ENCODE data around the gene RNF146.

DNA sequence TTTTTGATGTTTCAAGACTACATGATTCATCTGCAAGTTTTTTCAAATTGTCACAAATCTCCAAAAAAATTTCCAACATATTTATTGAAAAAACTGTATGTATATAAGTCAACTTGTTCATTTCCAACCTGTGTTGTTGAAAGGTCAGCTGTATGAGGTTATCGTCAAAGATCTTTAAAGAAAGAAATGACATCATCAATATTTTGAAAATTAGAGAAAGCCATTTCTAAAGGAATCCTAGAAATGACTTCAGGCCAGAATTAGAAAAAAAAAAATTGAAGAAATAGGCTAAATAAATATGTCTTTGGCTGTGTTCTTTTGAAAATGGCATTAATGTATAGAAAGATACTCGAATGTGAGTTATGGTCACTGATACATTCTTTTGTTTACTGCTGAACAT is 6.8 kb downstream of the RNF146 start:
- TF ChIP-seq EZH2 (IDR thresholded peaks at IDR 0.05; ENCODE audit: low read depth, unreplicated experiment): no peak
- TF ChIP-seq, protein P1, sequence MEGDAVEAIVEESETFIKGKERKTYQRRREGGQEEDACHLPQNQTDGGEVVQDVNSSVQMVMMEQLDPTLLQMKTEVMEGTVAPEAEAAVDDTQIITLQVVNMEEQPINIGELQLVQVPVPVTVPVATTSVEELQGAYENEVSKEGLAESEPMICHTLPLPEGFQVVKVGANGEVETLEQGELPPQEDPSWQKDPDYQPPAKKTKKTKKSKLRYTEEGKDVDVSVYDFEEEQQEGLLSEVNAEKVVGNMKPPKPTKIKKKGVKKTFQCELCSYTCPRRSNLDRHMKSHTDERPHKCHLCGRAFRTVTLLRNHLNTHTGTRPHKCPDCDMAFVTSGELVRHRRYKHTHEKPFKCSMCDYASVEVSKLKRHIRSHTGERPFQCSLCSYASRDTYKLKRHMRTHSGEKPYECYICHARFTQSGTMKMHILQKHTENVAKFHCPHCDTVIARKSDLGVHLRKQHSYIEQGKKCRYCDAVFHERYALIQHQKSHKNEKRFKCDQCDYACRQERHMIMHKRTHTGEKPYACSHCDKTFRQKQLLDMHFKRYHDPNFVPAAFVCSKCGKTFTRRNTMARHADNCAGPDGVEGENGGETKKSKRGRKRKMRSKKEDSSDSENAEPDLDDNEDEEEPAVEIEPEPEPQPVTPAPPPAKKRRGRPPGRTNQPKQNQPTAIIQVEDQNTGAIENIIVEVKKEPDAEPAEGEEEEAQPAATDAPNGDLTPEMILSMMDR (conservative IDR thresholded peaks at IDR 0.05; ENCODE audit: low read depth in 2 of 2): no peak
- no peak for TF ChIP-seq POLR2AphosphoS5 (IDR thresholded peaks at IDR 0.05; ENCODE audit: low read depth)
- TF ChIP-seq CREB1 (CRISPR knock-in tag; IDR thresholded peaks at IDR 0.05; ENCODE audit: low read depth): no peak
- TF ChIP-seq JUNB (IDR thresholded peaks at IDR 0.05; ENCODE audit: unreplicated experiment): no peak
- no peak for TF ChIP-seq EZH2phosphoT487 (IDR thresholded peaks at IDR 0.05; ENCODE audit: unreplicated experiment)
- no peak for TF ChIP-seq ZNF331 (CRISPR knock-in tag; IDR thresholded peaks at IDR 0.05; ENCODE audit: low read depth)
- TF ChIP-seq, protein P2, sequence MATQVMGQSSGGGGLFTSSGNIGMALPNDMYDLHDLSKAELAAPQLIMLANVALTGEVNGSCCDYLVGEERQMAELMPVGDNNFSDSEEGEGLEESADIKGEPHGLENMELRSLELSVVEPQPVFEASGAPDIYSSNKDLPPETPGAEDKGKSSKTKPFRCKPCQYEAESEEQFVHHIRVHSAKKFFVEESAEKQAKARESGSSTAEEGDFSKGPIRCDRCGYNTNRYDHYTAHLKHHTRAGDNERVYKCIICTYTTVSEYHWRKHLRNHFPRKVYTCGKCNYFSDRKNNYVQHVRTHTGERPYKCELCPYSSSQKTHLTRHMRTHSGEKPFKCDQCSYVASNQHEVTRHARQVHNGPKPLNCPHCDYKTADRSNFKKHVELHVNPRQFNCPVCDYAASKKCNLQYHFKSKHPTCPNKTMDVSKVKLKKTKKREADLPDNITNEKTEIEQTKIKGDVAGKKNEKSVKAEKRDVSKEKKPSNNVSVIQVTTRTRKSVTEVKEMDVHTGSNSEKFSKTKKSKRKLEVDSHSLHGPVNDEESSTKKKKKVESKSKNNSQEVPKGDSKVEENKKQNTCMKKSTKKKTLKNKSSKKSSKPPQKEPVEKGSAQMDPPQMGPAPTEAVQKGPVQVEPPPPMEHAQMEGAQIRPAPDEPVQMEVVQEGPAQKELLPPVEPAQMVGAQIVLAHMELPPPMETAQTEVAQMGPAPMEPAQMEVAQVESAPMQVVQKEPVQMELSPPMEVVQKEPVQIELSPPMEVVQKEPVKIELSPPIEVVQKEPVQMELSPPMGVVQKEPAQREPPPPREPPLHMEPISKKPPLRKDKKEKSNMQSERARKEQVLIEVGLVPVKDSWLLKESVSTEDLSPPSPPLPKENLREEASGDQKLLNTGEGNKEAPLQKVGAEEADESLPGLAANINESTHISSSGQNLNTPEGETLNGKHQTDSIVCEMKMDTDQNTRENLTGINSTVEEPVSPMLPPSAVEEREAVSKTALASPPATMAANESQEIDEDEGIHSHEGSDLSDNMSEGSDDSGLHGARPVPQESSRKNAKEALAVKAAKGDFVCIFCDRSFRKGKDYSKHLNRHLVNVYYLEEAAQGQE (IDR thresholded peaks at IDR 0.05; ENCODE audit: unreplicated experiment): no peak
- TF ChIP-seq, protein P3, sequence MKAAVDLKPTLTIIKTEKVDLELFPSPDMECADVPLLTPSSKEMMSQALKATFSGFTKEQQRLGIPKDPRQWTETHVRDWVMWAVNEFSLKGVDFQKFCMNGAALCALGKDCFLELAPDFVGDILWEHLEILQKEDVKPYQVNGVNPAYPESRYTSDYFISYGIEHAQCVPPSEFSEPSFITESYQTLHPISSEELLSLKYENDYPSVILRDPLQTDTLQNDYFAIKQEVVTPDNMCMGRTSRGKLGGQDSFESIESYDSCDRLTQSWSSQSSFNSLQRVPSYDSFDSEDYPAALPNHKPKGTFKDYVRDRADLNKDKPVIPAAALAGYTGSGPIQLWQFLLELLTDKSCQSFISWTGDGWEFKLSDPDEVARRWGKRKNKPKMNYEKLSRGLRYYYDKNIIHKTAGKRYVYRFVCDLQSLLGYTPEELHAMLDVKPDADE (IDR thresholded peaks at IDR 0.05): no peak
- TF ChIP-seq, protein P4, sequence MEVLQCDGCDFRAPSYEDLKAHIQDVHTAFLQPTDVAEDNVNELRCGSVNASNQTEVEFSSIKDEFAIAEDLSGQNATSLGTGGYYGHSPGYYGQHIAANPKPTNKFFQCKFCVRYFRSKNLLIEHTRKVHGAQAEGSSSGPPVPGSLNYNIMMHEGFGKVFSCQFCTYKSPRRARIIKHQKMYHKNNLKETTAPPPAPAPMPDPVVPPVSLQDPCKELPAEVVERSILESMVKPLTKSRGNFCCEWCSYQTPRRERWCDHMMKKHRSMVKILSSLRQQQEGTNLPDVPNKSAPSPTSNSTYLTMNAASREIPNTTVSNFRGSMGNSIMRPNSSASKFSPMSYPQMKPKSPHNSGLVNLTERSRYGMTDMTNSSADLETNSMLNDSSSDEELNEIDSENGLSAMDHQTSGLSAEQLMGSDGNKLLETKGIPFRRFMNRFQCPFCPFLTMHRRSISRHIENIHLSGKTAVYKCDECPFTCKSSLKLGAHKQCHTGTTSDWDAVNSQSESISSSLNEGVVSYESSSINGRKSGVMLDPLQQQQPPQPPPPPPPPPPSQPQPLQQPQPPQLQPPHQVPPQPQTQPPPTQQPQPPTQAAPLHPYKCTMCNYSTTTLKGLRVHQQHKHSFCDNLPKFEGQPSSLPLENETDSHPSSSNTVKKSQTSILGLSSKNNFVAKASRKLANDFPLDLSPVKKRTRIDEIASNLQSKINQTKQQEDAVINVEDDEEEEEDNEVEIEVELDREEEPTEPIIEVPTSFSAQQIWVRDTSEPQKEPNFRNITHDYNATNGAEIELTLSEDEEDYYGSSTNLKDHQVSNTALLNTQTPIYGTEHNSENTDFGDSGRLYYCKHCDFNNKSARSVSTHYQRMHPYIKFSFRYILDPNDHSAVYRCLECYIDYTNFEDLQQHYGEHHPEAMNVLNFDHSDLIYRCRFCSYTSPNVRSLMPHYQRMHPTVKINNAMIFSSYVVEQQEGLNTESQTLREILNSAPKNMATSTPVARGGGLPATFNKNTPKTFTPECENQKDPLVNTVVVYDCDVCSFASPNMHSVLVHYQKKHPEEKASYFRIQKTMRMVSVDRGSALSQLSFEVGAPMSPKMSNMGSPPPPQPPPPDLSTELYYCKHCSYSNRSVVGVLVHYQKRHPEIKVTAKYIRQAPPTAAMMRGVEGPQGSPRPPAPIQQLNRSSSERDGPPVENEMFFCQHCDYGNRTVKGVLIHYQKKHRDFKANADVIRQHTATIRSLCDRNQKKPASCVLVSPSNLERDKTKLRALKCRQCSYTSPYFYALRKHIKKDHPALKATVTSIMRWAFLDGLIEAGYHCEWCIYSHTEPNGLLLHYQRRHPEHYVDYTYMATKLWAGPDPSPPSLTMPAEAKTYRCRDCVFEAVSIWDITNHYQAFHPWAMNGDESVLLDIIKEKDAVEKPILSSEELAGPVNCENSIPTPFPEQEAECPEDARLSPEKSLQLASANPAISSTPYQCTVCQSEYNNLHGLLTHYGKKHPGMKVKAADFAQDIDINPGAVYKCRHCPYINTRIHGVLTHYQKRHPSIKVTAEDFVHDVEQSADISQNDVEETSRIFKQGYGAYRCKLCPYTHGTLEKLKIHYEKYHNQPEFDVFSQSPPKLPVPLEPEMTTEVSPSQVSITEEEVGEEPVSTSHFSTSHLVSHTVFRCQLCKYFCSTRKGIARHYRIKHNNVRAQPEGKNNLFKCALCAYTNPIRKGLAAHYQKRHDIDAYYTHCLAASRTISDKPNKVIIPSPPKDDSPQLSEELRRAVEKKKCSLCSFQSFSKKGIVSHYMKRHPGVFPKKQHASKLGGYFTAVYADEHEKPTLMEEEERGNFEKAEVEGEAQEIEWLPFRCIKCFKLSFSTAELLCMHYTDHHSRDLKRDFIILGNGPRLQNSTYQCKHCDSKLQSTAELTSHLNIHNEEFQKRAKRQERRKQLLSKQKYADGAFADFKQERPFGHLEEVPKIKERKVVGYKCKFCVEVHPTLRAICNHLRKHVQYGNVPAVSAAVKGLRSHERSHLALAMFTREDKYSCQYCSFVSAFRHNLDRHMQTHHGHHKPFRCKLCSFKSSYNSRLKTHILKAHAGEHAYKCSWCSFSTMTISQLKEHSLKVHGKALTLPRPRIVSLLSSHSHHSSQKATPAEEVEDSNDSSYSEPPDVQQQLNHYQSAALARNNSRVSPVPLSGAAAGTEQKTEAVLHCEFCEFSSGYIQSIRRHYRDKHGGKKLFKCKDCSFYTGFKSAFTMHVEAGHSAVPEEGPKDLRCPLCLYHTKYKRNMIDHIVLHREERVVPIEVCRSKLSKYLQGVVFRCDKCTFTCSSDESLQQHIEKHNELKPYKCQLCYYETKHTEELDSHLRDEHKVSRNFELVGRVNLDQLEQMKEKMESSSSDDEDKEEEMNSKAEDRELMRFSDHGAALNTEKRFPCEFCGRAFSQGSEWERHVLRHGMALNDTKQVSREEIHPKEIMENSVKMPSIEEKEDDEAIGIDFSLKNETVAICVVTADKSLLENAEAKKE (CRISPR knock-in tag; IDR thresholded peaks at IDR 0.05): no peak
- TF ChIP-seq ZNF114 (CRISPR knock-in tag; IDR thresholded peaks at IDR 0.05): no peak
- TF ChIP-seq NANOG (IDR thresholded peaks at IDR 0.05; ENCODE audit: borderline replicate concordance): no peak
- no peak for TF ChIP-seq STAT1 (IDR thresholded peaks at IDR 0.05; ENCODE audit: unreplicated experiment)
